Activated T-cell treated with anti-CD3 and anti-CD28 coated beads, Interleukin-2, amount 50 U/mL, for 72 hours (primary cell): ENCODE measurements around the gene DENND1A. TPM values are rescaled to one million over a fixed set of nuclear protein-coding genes. Genes with fewer than 3 reads are reported as not detected.

ENCODE experiments used
- ATAC-seq, 2 donors: fragments of 150-1000 bp; cut with Tn5 transposase; replicated peaks in 1 of 2; 2 replicates each; pipeline ENCODE4 v1.10.0; 2021; ENCODE audit warnings: moderate library complexity in 2 of 2, mild to moderate bottlenecking in 1 of 2
- DNase-seq, 2 donors: peaks; one replicate each; pipeline ENCODE4 v3.0.0; 2021 to 2022; ENCODE audit warnings: mixed read lengths in 1 of 2
- H3K27ac Mint-ChIP-seq: one replicate; pipeline ENCODE4 v1.8.0; 2022; ENCODE audit warnings: mild to moderate bottlenecking, moderate library complexity, mixed read lengths
- H3K27me3 Mint-ChIP-seq: one replicate; pipeline ENCODE4 v1.8.0; 2022; ENCODE audit warnings: low read depth, mixed read lengths
- H3K36me3 Mint-ChIP-seq, 2 donors: one replicate each; pipeline ENCODE4 v1.8.0; 2022; ENCODE audit warnings: mixed read lengths in 2 of 2, mild to moderate bottlenecking in 1 of 2; ENCODE audit not compliant: insufficient read depth in 2 of 2
- H3K4me1 Mint-ChIP-seq: one replicate; pipeline ENCODE4 v1.8.0; 2022; ENCODE audit warnings: low read depth, mixed read lengths
- H3K4me3 Mint-ChIP-seq, 2 donors: one replicate each; pipeline ENCODE4 v1.8.0; 2022; ENCODE audit warnings: mild to moderate bottlenecking in 2 of 2, mixed read lengths in 2 of 2, moderate library complexity in 2 of 2
- H3K9me3 Mint-ChIP-seq, 2 donors: one replicate each; pipeline ENCODE4 v1.8.0; 2022; ENCODE audit warnings: mixed read lengths in 2 of 2
- total RNA-seq, 2 donors: library from RNA; stranded (reverse); gene quantifications; one replicate each; pipeline ENCODE4 v1.2.3, GENCODE V29; 2022

The DENND1A gene
- total RNA-seq, 2 donors from 2014 or later, result 18.3 to 18.5 TPM

- no peak for DNase-seq
- Mint-ChIP-seq H3K4me1 (peaks cover 18% of the 10 kb centered on the region), H3K27ac (no peak overlapping the region), H3K27me3 (no peaks in the 10 kb centered on the region), H3K4me3 (no peak overlapping the region), H3K9me3 (peaks cover 2 to 5% of the 10 kb centered on the region in 2 donors), H3K36me3 (peaks cover 4 to 9% of the 10 kb centered on the region in 2 donors)
- ATAC-seq, result no peak
Measured at GRCh38 chr9:123678878-123679329, 251.0 kb downstream of the DENND1A start.

DNA sequence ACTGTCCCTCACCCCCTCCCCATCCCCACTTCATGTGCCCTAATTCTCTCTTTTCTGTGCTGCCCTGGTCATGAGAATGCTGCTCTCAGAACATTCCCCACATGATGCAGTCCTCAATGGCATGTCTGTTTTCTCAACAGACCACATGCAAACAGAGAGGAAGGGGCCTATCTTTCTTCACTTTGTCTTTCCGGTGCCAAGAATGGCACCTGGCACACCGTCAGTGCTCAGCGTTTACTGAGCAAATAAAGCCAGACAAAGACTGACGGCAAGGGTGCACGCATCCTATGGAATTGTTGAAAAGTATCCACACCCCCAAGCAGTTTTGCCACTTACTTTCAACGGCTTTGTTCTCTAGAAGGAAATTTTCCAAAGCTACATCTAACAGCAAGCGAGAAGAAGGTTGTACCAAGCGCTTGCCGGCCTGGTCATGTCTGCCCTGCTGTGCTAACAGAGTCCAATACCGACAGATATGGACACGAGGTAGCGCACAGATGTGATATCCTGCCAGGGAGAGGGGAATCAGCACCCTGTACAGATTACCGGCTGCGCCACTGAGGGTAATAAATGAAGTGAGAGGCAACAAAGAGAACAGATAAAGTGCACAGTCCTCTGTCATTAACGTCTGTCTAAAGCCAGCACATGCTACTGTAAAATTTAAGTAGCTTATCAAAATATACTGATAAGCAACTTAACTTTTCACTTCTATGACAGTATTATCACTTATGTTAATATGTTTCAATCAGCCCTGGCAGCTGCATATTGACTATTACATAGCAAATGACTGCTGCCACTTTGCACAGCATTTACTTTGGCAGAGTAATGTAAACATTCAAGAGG is 251.7 kb downstream of the DENND1A start:
- ATAC-seq, result no peak
- peaks cover 5 to 12% of the 10 kb centered on the region in 2 donors for H3K36me3 Mint-ChIP-seq
- no peaks in the 10 kb centered on the region for H3K27me3 Mint-ChIP-seq

DNA sequence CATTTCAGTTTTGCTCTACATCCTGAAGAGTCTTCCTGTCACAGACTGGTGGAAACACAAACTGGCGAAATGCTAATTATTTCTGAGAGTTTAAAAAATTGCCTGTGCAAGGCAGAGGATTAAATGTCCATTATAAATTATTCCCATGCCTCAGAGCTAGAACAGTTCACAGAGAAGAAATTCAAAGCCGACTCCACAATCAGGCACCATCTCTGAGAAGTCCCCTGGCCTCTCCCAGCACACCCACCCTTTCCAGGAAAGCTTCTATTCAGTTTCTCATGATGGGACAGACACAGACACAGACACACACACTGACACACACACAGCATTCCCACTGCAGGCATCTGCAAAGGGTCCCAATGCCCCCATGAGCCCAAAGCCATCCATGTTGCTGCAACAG is 253.1 kb downstream of the DENND1A start:
- ATAC-seq (no peak), DNase-seq (no peak)
- Mint-ChIP-seq H3K9me3 (peaks cover 4 to 5% of the 10 kb centered on the region in 2 donors), H3K27me3 (no peaks in the 10 kb centered on the region), H3K4me1 (peaks cover 13% of the 10 kb centered on the region), H3K36me3 (peaks cover 8 to 10% of the 10 kb centered on the region in 2 donors), H3K4me3 (no peak overlapping the region), H3K27ac (no peak overlapping the region)

More for the DNA sequence above, 251.7 kb downstream of the DENND1A start:
- H3K4me3 Mint-ChIP-seq, result no peak overlapping the region
- peaks cover 2 to 5% of the 10 kb centered on the region in 2 donors for H3K9me3 Mint-ChIP-seq
- no peak overlapping the region for H3K27ac Mint-ChIP-seq
- peaks cover 13% of the 10 kb centered on the region for H3K4me1 Mint-ChIP-seq
- DNase-seq, result no peak

GRCh38 chr9:123669346-123669745 is 260.6 kb downstream of the DENND1A start:
- ATAC-seq (no peak), DNase-seq (no peak)
- no peaks in the 10 kb centered on the region for H3K27me3 Mint-ChIP-seq
- no peaks in the 10 kb centered on the region for H3K4me1 Mint-ChIP-seq
- peaks cover 20 to 25% of the 10 kb centered on the region in 2 donors for H3K36me3 Mint-ChIP-seq
- no peak overlapping the region for H3K27ac Mint-ChIP-seq
- H3K4me3 Mint-ChIP-seq, result no peak overlapping the region
- H3K9me3 Mint-ChIP-seq, result peaks cover 8 to 12% of the 10 kb centered on the region in 2 donors

- H3K27ac Mint-ChIP-seq, result no peak overlapping the region
- peaks cover 19 to 38% of the 10 kb centered on the region in 2 donors for H3K36me3 Mint-ChIP-seq
- H3K4me1 Mint-ChIP-seq, result no peaks in the 10 kb centered on the region
- H3K9me3 Mint-ChIP-seq, result peaks cover 8 to 12% of the 10 kb centered on the region in 2 donors
- DNase-seq (no peak), ATAC-seq (no peak)
- H3K4me3 Mint-ChIP-seq, result no peak overlapping the region
- H3K27me3 Mint-ChIP-seq, result no peaks in the 10 kb centered on the region
Measured at GRCh38 chr9:123663529-123663928, 266.4 kb downstream of the DENND1A start.

GRCh38 chr9:123662057-123662776 is 267.7 kb downstream of the DENND1A start:
- Mint-ChIP-seq H3K27ac (no peak overlapping the region), H3K4me3 (no peak overlapping the region), H3K27me3 (no peaks in the 10 kb centered on the region), H3K4me1 (no peaks in the 10 kb centered on the region), H3K9me3 (peaks cover 4 to 12% of the 10 kb centered on the region in 2 donors), H3K36me3 (peaks cover 19 to 33% of the 10 kb centered on the region in 2 donors)
- ATAC-seq (no peak), DNase-seq (no peak)

DNA sequence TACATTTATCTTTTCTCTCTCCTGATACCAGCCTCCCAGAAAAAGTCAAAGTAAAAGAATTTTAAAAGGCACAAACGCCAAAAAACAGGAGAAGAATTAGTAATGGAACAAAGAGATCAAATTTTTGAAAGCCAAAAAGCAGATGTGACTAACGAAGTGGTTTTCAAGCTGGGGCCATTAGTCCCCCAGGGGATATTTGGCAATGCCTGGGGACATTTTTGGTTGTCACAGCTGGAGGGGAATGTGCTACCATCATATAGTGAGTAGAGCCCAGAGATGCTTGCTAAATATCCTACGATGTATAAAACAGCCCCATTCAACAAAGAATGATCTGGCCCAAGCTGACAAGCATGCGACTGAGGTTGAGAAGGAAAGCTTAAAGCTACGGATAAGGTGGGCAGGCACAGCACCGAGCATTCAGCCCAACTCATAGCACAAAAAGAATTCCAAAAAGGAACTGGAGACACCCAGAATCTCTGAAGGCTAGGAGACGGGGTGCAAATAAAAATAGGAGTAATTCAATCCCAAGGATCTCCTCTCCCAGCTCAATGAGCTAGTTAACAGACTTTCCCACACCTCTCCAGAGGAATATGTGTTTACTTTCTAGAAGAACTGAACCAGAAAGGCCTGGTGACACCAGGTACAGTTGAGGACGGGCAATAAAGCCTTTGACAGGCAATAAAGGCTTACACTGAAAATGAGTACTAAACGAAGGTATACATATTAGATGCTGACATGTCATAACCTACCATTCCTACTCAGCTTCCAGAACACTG is 269.0 kb downstream of the DENND1A start:
- H3K36me3 Mint-ChIP-seq, result peaks cover 17 to 28% of the 10 kb centered on the region in 2 donors
- H3K9me3 Mint-ChIP-seq, result peaks cover 4 to 12% of the 10 kb centered on the region in 2 donors
- no peaks in the 10 kb centered on the region for H3K27me3 Mint-ChIP-seq
- no peak for ATAC-seq
- no peaks in the 10 kb centered on the region for H3K4me1 Mint-ChIP-seq
- DNase-seq, result no peak
- H3K4me3 Mint-ChIP-seq, result no peak overlapping the region
- H3K27ac Mint-ChIP-seq, result no peak overlapping the region

DNA sequence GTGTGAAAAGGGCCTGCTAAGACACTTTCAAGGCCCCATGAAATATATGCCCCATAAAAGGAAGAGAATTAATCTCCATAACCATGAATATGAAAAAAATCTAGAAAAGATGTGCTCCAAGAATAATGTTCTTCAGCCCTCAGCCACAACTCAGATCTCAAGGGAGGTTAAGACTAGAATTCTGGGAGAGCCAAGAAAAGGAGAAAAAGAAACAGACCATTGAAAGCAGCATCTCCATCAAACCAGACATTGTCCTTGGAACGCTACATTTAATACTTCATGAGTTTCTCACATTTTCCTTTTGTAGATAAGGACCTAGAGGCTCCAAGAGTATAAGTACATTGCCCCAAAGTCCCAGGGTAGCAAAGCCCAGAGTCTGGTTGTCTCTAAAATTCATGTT is 270.6 kb downstream of the DENND1A start:
- Mint-ChIP-seq H3K9me3 (peaks cover 0 to 7% of the 10 kb centered on the region in 2 donors), H3K4me1 (no peaks in the 10 kb centered on the region), H3K36me3 (peaks cover 8 to 19% of the 10 kb centered on the region in 2 donors), H3K4me3 (no peak overlapping the region), H3K27me3 (no peaks in the 10 kb centered on the region), H3K27ac (no peak overlapping the region)
- no peak for ATAC-seq
- no peak for DNase-seq

DNA sequence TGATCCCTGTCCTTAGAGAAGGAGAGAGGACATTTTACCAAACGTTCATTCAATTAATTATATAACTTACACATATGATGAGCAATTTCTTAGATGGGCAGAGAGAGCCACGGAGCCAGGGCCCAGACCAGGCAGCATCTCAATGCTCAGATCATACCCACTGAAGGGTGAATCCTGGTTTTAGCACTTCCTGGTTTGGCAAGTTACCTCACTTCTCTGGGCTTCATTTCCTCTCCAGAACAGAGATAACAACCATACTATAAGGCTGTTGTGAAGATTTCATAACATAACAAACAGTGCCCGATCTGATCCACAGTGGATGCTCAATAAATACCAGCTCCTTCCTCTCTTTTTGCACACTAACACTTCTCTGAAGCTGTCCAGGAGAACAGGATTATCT is 271.1 kb downstream of the DENND1A start:
- DNase-seq (no peak), ATAC-seq (no peak)
- Mint-ChIP-seq H3K27ac (no peak overlapping the region), H3K4me1 (no peaks in the 10 kb centered on the region), H3K4me3 (no peak overlapping the region), H3K27me3 (no peaks in the 10 kb centered on the region), H3K9me3 (peaks cover 0 to 7% of the 10 kb centered on the region in 2 donors), H3K36me3 (peaks cover 8 to 16% of the 10 kb centered on the region in 2 donors)

DNA sequence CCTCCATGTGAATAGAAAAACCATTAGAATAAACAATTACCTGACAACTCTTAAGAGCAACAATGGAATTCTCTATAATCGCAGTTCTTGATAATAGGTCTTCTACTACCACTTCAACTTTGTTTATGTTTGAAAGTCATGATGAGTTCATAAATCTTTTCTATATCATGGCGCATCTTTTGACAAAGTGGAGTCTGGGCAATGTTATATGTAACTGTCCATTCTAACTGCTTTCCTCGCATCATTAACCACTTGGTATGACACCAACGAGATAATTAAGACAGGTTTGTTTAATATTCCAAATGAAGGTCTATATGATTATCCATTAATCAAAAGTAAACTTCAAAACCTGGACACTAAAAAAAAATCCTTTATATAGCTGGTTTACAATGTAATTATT is 272.0 kb downstream of the DENND1A start:
- Mint-ChIP-seq H3K4me1 (no peaks in the 10 kb centered on the region), H3K9me3 (peaks cover 0 to 7% of the 10 kb centered on the region in 2 donors), H3K36me3 (peaks cover 8 to 15% of the 10 kb centered on the region in 2 donors), H3K27me3 (no peaks in the 10 kb centered on the region), H3K27ac (no peak overlapping the region), H3K4me3 (no peak overlapping the region)
- DNase-seq (no peak), ATAC-seq (no peak)

DNA sequence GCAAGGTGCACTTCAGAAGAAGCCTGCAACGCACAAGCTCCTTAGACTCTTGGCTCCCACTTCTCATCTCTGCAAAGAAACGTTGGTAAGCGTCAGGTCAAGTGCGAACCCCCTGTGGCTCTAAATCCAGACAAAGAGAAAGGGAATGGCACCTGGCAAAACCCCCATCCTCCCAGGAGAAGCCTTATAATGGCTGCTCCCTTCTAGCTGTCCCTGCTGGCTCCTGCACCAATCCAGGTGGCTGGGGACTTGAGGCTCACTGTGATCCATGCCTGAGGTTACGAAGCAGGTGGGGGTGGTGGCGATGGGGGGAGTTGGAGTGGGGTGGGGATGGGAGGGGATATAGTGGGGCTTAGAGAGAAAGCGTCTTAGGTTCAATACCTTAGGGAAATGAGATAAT is 272.8 kb downstream of the DENND1A start:
- H3K4me1 Mint-ChIP-seq, result no peaks in the 10 kb centered on the region
- no peak overlapping the region for H3K27ac Mint-ChIP-seq

DNA sequence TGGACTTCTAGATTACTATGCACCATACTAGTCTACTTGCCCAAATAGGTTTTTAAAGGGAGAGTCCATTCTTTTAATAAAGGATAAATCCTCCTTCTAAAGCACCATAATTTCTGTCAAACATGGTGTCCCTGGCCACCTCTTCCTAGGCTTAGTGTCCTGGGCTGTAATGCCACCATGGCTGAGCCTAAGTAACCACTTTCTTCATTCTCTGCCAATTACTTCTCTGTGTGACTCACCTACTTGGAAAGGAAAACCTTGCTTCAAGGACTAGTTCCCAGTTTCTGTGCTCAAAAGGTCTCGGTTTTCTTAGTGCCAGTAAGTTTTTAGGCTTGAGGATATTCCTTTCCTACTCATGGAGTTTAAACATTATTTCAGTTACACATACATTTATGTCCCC is 273.4 kb downstream of the DENND1A start:
- ATAC-seq (no peak), DNase-seq (no peak)
- H3K9me3 Mint-ChIP-seq, result peaks cover 0 to 2% of the 10 kb centered on the region in 2 donors
- no peak overlapping the region for H3K4me3 Mint-ChIP-seq
- no peak overlapping the region for H3K27ac Mint-ChIP-seq
- H3K4me1 Mint-ChIP-seq, result no peaks in the 10 kb centered on the region
- H3K27me3 Mint-ChIP-seq, result no peaks in the 10 kb centered on the region
- H3K36me3 Mint-ChIP-seq, result peaks cover 2 to 6% of the 10 kb centered on the region in 2 donors

More for the DNA sequence above, 272.8 kb downstream of the DENND1A start:
- Mint-ChIP-seq H3K9me3 (peaks cover 0 to 7% of the 10 kb centered on the region in 2 donors), H3K4me3 (no peak overlapping the region), H3K27me3 (no peaks in the 10 kb centered on the region), H3K36me3 (peaks cover 7 to 9% of the 10 kb centered on the region in 2 donors)
- ATAC-seq, result no peak
- no peak for DNase-seq
